Measurements from ENCODE around the gene CEPT1. TPM values are rescaled to one million over a fixed set of nuclear protein-coding genes. Genes with fewer than 3 reads are reported as not detected.

CEPT1 gene
- total and polyA plus RNA-seq, 3 donors from 2014 or later = 25.0 to 69.4 (median 63.2) TPM

GRCh38 chr1:111203681-111204200, 63.7 kb downstream of the CEPT1 start:
- 21 to 27% methylated on average over 10 to 34 of the region's 41 CpGs for WGBS, 2 donors
- H3K27ac ChIP-seq = peak overlapping the region; percentile 56 to 70
- intact Hi-C loops (cut with DNase I; ENCODE audit: low total_unique reads) = no loop called here
- H3K4me3 ChIP-seq = peak overlapping the region; percentile 67 to 83
- H3K27me3 ChIP-seq = no peaks in the 10 kb centered on the region
- H3K4me1 ChIP-seq = peaks cover 8% of the 10 kb centered on the region
- no peaks in the 10 kb centered on the region for H3K36me3 ChIP-seq (ENCODE audit: low read depth, missing control alignments)
- TF ChIP-seq CTCF (IDR thresholded peaks at IDR 0.05) = no peak
- TF ChIP-seq POLR2A (IDR thresholded peaks at IDR 0.05) = no peak
- no peaks in the 10 kb centered on the region for H3K9me3 ChIP-seq
- peak; percentile 71 for DNase-seq

GRCh38 chr1:111204201-111204982, 64.4 kb downstream of the CEPT1 start:
- Histone ChIP-seq H3K9me3 (no peaks in the 10 kb centered on the region), H3K36me3 (ENCODE audit: low read depth, missing control alignments) (no peaks in the 10 kb centered on the region), H3K4me3 (peak overlapping the region; percentile 67 to 83), H3K27me3 (no peaks in the 10 kb centered on the region), H3K27ac (peak overlapping the region; percentile 56 to 70), H3K4me1 (peaks cover 8% of the 10 kb centered on the region)
- TF ChIP-seq CTCF (IDR thresholded peaks at IDR 0.05) (no peak), POLR2A (IDR thresholded peaks at IDR 0.05) (no peak)
- intact Hi-C loops (cut with DNase I; ENCODE audit: low total_unique reads) = no loop called here
- WGBS, 2 donors = 6 to 18% methylated on average over 7 to 45 of the region's 61 CpGs
- peak; percentile 46 for DNase-seq

GRCh38 chr1:111204983-111205713, 65.1 kb downstream of the CEPT1 start:
- intact Hi-C loops (cut with DNase I; ENCODE audit: low total_unique reads) = no loop called here

GRCh38 chr1:111205714-111206050, 65.7 kb downstream of the CEPT1 start:
- H3K4me1 ChIP-seq = peaks cover 8% of the 10 kb centered on the region
- H3K9me3 ChIP-seq = no peaks in the 10 kb centered on the region
- no peaks in the 10 kb centered on the region for H3K27me3 ChIP-seq
- TF ChIP-seq CTCF (IDR thresholded peaks at IDR 0.05) (no peak), POLR2A (IDR thresholded peaks at IDR 0.05) (no peak)
- no peak for DNase-seq
- WGBS, 2 donors = 61 to 68% methylated on average over 2 of the region's 2 CpGs
- H3K4me3 ChIP-seq = no peak overlapping the region
- intact Hi-C loops (cut with DNase I; ENCODE audit: low total_unique reads) = no loop called here
- H3K27ac ChIP-seq = no peak overlapping the region
- no peaks in the 10 kb centered on the region for H3K36me3 ChIP-seq (ENCODE audit: low read depth, missing control alignments)

More at GRCh38 chr1:111204983-111205713, 65.1 kb downstream of the CEPT1 start:
- no peaks in the 10 kb centered on the region for H3K36me3 ChIP-seq (ENCODE audit: low read depth, missing control alignments)
- no peak for TF ChIP-seq CTCF (IDR thresholded peaks at IDR 0.05)
- TF ChIP-seq POLR2A (IDR thresholded peaks at IDR 0.05) = no peak
- H3K9me3 ChIP-seq = no peaks in the 10 kb centered on the region
- H3K27ac ChIP-seq = no peak overlapping the region
- DNase-seq = no peak
- H3K4me1 ChIP-seq = peaks cover 8% of the 10 kb centered on the region
- no peak overlapping the region for H3K4me3 ChIP-seq
- no peaks in the 10 kb centered on the region for H3K27me3 ChIP-seq
- 52 to 61% methylated on average over 9 of the region's 9 CpGs for WGBS, 2 donors

All from testis (tissue), 3 donors.